T1000 (cell line): ENCODE data around the gene CMTM5.

Source experiments
- DNase-seq: peaks from one replicate; lab custom pipeline; 2025; ENCODE audit warnings: mixed read lengths; lab: John Stamatoyannopoulos, UW

CMTM5 gene

GRCh38 chr14:23358042-23358441 lies 18.8 kb upstream of the CMTM5 start:
- DNase-seq = no peak

DNA sequence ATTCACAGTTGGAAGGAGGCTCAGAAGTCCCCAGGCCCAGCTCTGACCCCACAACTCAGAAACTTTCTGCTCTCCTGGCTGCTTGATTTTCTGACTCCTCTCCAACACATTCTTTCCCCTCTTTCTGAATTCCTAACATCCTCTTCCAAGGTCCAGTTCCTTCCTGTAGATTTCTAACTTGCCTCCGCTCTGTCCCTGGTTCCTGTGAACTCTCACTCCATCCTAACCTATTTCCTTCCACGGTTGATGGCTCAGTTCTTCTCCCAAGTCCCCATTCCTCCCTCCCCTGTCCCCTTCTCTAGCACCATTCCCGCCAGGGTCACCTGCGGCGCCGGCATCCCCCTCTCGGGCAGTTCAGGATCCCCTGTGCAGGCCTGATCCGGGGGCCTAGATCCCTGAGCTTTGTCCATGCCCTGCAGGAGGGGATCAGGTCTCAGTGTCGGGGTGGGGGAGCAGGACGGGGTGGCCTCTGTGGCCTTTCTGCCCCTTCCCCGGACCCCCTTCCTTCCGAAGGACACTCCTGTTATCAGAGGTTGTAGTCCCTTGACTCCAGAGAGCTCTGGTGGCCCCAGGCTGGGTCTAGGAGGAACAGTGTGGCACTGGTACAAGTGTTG lies 18.2 kb upstream of the CMTM5 start:
- no peak for DNase-seq

- no peak for DNase-seq
Observed at GRCh38 chr14:23359167-23359626, 17.6 kb upstream of the CMTM5 start.

DNA sequence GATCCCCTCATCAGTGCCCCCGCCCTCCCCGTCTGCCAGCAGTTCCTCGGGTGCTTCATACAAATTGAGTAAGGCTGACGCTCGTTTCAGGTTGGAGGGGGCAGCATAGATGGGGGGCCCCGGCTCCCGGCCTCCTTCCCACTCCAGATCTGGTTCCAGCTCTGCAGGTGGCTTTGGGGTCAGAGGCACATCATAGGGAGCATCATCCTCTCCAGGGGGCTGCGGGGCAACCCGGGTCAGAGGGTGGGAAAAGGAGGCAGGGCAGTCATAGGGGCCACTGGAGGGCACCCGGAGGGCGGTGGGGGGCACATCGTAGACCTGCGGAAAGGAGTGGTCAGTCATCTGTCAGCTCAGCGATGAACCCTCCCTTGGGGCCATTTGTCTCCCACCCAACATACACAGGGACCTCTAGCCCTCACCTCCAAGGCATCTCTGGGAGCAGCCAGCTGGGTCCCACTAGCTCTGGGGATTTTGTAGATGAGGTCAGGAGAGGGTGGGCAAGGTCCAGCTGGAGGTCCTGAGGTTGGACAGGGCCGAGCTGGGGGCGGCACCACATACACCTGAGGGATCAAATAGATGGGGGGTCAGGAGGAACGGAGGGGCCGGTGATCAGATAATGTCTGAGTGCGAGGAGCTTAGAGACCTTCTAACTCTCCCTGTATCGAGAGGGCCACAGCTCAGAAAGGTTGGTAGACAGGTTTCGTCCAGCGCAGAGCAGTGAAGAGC lies 17.0 kb upstream of the CMTM5 start:
- no peak for DNase-seq

- no peak for DNase-seq
Observed at GRCh38 chr14:23360496-23360895, 16.4 kb upstream of the CMTM5 start.

DNA sequence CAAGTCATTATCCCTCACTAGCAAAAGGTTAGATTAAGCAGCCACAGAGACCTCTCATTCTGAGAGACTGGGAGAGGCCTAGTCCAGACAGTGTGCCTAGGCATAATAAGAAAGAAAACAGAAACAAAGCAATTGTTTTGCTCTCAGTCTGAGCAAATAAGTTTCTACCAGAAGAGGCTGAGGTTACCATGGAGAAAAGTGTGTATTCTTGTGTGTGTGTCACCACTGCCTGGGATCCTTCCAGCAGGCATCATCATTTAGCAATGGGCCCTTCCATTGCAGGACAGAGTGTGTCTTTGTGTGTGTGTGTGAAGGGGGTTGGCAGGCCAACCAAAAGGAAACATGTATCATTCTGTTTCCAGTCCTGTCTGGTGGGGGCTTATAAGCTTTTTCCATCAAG lies 15.5 kb upstream of the CMTM5 start:
- no peak for DNase-seq

DNA sequence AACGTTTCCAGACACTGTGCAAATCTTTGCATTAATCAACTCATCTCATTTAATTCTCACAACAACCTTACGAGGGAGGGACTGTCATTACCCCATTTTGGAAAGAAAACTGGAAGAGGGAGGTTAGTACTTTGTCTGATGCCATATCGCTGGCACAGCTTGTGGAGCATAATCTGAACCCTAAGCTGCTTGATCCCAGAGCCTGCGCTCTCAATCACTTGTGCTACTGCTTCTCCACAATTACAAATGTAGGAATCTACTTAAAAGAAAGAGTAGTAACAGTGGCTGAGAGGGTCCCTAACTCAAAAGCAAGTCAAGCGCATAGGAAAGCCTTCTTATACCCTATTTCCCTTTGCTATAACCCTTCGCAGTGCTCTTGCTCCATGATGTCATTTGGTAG lies 15.1 kb upstream of the CMTM5 start:
- no peak for DNase-seq

- DNase-seq = no peak
Observed at GRCh38 chr14:23362200-23362599, 14.6 kb upstream of the CMTM5 start.

- DNase-seq = peak; percentile 8
Observed at GRCh38 chr14:23364164-23365035, 12.4 kb upstream of the CMTM5 start.

GRCh38 chr14:23365036-23365731 lies 11.7 kb upstream of the CMTM5 start, which contains the start of gene EFS:
TSS of gene EFS (minus strand) at chr14:23365172. CDS start at chr14:23365025, 147 bp downstream.
- DNase-seq = no peak

DNA sequence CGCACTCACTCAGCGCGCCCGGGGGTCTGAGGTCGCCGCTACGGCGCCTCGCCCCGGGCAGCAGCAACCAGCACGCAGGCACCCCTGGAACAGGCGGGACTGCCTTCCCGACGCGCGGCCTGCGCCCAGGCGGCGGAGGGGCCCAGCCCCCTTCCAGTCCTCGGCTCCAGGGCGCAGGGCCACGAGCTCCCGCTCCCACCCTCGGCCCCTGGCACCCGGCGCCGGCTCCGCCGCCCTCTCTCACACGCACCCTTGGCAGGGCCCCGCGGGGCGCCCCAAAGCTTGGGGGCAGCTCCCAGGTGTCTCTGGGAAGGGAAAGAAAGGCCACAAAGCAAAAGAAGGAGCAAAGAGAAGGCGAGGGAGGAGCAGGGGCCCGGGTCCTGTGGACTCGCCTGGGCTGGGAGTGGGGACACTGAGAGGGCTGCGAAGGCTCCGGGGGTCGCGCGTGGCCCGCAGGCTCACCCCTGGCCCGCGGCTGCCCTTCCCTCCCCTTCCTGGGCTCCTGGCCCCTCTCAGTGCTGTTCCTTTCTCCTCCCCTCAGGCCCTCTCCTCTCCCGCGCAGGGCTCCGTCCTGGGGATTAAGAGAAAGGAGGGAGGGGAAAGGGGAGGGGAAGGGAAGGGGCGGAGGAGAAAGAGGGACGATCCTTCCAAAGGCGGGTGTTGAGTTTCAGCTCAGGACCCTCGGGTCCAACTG lies 11.0 kb upstream of the CMTM5 start:
- peak; percentile 34 for DNase-seq

GRCh38 chr14:23366426-23366921 lies 10.4 kb upstream of the CMTM5 start:
- DNase-seq = peak; percentile 34

DNA sequence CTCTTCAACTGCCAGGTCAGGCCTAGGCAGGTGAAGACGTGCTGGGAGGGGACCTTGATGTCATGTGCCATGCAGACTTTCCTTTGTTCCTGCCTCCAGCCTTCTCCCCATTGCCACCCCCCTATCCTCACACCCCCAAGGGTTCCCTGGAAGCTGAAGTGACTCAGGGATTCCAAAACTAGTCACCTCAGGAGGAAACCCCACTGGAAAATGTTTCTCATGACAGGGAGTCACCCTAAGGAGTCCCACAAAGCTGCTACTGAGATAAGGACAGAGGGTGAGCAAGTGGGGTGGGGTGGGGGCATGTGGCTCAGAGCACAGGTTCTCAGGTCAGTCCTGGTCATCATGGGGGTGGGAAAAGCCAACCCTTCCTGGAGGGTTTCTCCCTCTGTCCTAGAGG lies 6.6 kb upstream of the CMTM5 start:
- DNase-seq = no peak

GRCh38 chr14:23371865-23372264 lies 5.0 kb upstream of the CMTM5 start:
- no peak for DNase-seq

- no peak for DNase-seq
Observed at GRCh38 chr14:23372509-23372908, 4.3 kb upstream of the CMTM5 start, which contains the start of gene IL25. TSS of gene IL25 (plus strand) at chr14:23372809.

DNA sequence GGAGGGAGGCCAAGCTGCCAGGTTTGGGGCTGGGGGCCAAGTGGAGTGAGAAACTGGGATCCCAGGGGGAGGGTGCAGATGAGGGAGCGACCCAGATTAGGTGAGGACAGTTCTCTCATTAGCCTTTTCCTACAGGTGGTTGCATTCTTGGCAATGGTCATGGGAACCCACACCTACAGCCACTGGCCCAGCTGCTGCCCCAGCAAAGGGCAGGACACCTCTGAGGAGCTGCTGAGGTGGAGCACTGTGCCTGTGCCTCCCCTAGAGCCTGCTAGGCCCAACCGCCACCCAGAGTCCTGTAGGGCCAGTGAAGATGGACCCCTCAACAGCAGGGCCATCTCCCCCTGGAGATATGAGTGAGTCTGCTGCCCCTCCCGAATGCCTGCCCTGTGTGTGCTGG lies 3.8 kb upstream of the CMTM5 start:
- no peak for DNase-seq

- no peak for DNase-seq
Observed at GRCh38 chr14:23375527-23376251, 1.2 kb upstream of the CMTM5 start.

- DNase-seq = no peak
Observed at GRCh38 chr14:23377198-23377550, 328 bp downstream of the CMTM5 start.

- DNase-seq = no peak
Observed at GRCh38 chr14:23377573-23378563, 1.0 kb downstream of the CMTM5 start.
